HG02885 (cell line): ENCODE measurements around the gene SLA2.
"Not testable (repeated sequence)": the region's sequence is repeated elsewhere in the genome, so short reads cannot be mapped to it uniquely, and the experiment has no call there.

Experiments used
- ATAC-seq: cut with Tn5 transposase; IDR thresholded peaks from one replicate; pipeline ENCODE4 v1.9.1; 2021; ENCODE audit warnings: mild to moderate bottlenecking; ENCODE audit not compliant: unreplicated experiment, poor library complexity

The SLA2 gene

GRCh38 chr20:36578356-36579041, 67.5 kb downstream of the SLA2 start:
- ATAC-seq: no peak

- ATAC-seq: no peak
These were observed 69.9 kb downstream of the SLA2 start for GRCh38 chr20:36576081-36576445.

- no peak for ATAC-seq
These were observed 71.4 kb downstream of the SLA2 start for GRCh38 chr20:36574366-36575135.

GRCh38 chr20:36573798-36574365, 72.1 kb downstream of the SLA2 start:
- ATAC-seq: no peak

GRCh38 chr20:36573103-36573797, 72.7 kb downstream of the SLA2 start, which contains the start of gene TGIF2:
Gene TGIF2 (plus strand): TSS chr20:36573597. CDS start chr20:36578775, 5,178 bp downstream.
- ATAC-seq: peak; percentile 79

- ATAC-seq: peak; percentile 21
These were observed 73.3 kb downstream of the SLA2 start for GRCh38 chr20:36572701-36573102.

GRCh38 chr20:36571564-36572504, 74.2 kb downstream of the SLA2 start:
- ATAC-seq: no peak

- ATAC-seq: no peak
These were observed 76.1 kb downstream of the SLA2 start for GRCh38 chr20:36569847-36570429.

GRCh38 chr20:36565520-36565919, 80.5 kb downstream of the SLA2 start:
- no peak for ATAC-seq

GRCh38 chr20:36564726-36565121, 81.3 kb downstream of the SLA2 start:
- ATAC-seq: not testable (repeated sequence)

- not testable (repeated sequence) for ATAC-seq
These were observed 81.8 kb downstream of the SLA2 start for GRCh38 chr20:36564078-36564725.

- ATAC-seq: no peak
These were observed 82.6 kb downstream of the SLA2 start for GRCh38 chr20:36563374-36563773.

GRCh38 chr20:36562724-36563123, 83.3 kb downstream of the SLA2 start:
- no peak for ATAC-seq
